Measurements from ENCODE around the gene NF2.

GRCh38 chr22:29722151-29722550 lies 118.7 kb downstream of the NF2 start:
- no peak for TF ChIP-seq BHLHE40 (IDR thresholded peaks at IDR 0.05; ENCODE audit: borderline replicate concordance)
- no peak for TF ChIP-seq ELF4 (IDR thresholded peaks at IDR 0.05)
- TF ChIP-seq FOXK2 (IDR thresholded peaks at IDR 0.05): no peak
- TF ChIP-seq, protein P1, sequence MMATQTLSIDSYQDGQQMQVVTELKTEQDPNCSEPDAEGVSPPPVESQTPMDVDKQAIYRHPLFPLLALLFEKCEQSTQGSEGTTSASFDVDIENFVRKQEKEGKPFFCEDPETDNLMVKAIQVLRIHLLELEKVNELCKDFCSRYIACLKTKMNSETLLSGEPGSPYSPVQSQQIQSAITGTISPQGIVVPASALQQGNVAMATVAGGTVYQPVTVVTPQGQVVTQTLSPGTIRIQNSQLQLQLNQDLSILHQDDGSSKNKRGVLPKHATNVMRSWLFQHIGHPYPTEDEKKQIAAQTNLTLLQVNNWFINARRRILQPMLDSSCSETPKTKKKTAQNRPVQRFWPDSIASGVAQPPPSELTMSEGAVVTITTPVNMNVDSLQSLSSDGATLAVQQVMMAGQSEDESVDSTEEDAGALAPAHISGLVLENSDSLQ (IDR thresholded peaks at IDR 0.05): no peak
- TF ChIP-seq ARNT (IDR thresholded peaks at IDR 0.05): no peak
- no peak for TF ChIP-seq FOXA1 (IDR thresholded peaks at IDR 0.05)
- no peak for TF ChIP-seq SP1 (IDR thresholded peaks at IDR 0.05)
- no peak for TF ChIP-seq ZNF384 (IDR thresholded peaks at IDR 0.05)
- no peak for TF ChIP-seq HDGF (IDR thresholded peaks at IDR 0.05; ENCODE audit: borderline replicate concordance)
- TF ChIP-seq TARDBP (IDR thresholded peaks at IDR 0.05): no peak
- no peak for TF ChIP-seq CTBP1 (IDR thresholded peaks at IDR 0.05; ENCODE audit: borderline replicate concordance)

All from HEK293T (cell line).